Prostate gland (tissue), 2 donors: Measurements from ENCODE around the gene UBR3.

Source experiments
- CTCF ChIP-seq, 4 experiments: fragments of 200-600 bp in 2 of 4; fragments of 450-650 bp in 2 of 4; sonication (generic) in 2 of 4; IDR thresholded peaks; 1 replicate in 3 of 4; 2 replicates in 1 of 4; pipeline ENCODE4 v1.5.1; 2016 to 2019; ENCODE audit warnings: antibody characterized with exemption in 4 of 4, mild to moderate bottlenecking in 2 of 4, moderate library complexity in 2 of 4
- POLR2A ChIP-seq: fragments of 450-650 bp; IDR thresholded peaks from one replicate; pipeline ENCODE4 v1.6.1; 2016; ENCODE audit warnings: antibody characterized with exemption, mild to moderate bottlenecking
- POLR2AphosphoS5 ChIP-seq: sonication (generic); formaldehyde crosslinking; IDR thresholded peaks from one replicate; pipeline ENCODE4 v1.6.1; 2017; ENCODE audit warnings: antibody characterized with exemption

- no peak for TF ChIP-seq POLR2A
- TF ChIP-seq CTCF (IDR thresholded peaks at IDR 0.05): no peak
- no peak for TF ChIP-seq POLR2AphosphoS5
Observed at GRCh38 chr2:169983506-169983905, 156.3 kb downstream of the UBR3 start.
